ENCODE measurements around the gene TUBA1B. TPM values are rescaled to one million over a fixed set of nuclear protein-coding genes. Genes with fewer than 3 reads are reported as not detected.

The TUBA1B gene
- total RNA-seq, 1 donor from 2014 or later = 939 TPM

GRCh38 chr12:49111206-49111605, 20.0 kb downstream of the TUBA1B start:
- Mint-ChIP-seq H3K27ac (ENCODE audit: unreplicated experiment) (peak overlapping the region; percentile 95), H3K36me3 (ENCODE audit: low read depth, unreplicated experiment) (peaks cover 10% of the 10 kb centered on the region), H3K27me3 (ENCODE audit: low read depth, unreplicated experiment) (no peaks in the 10 kb centered on the region), H3K4me1 (ENCODE audit: low read depth, unreplicated experiment) (peaks cover 12% of the 10 kb centered on the region), H3K4me3 (ENCODE audit: unreplicated experiment) (peak overlapping the region; percentile 97), H3K9me3 (ENCODE audit: unreplicated experiment) (peaks cover 4% of the 10 kb centered on the region)
- Histone ChIP-seq H3K79me2 (ENCODE audit: insufficient read depth, low read length) (peaks cover 37% of the 10 kb centered on the region), H3K27me3 (ENCODE audit: insufficient read depth, low read length) (no peaks in the 10 kb centered on the region), H3K36me3 (ENCODE audit: insufficient read depth, low read length) (no peaks in the 10 kb centered on the region), H4K20me1 (ENCODE audit: insufficient read depth, low read length) (peaks cover 32% of the 10 kb centered on the region), H3K9me3 (ENCODE audit: insufficient read depth, low read depth, low read length) (no peaks in the 10 kb centered on the region), H3K4me1 (ENCODE audit: insufficient read depth, low read length) (peaks cover 11% of the 10 kb centered on the region), H2AFZ (ENCODE audit: low read depth, low read length) (peak overlapping the region; percentile 66), H3K4me3 (ENCODE audit: insufficient read depth, low read depth, low read length) (peak overlapping the region; percentile 78), H3K9ac (ENCODE audit: low read length) (peak overlapping the region; percentile 95), H3K27ac (ENCODE audit: low read depth, low read length) (peak overlapping the region; percentile 32), H3K4me2 (ENCODE audit: low read length) (peak overlapping the region; percentile 92)
- TF ChIP-seq EZH2 (IDR thresholded peaks at IDR 0.05; ENCODE audit: insufficient read depth, low read length) (no peak), CTCF (IDR thresholded peaks at IDR 0.05; ENCODE audit: insufficient read depth, low read depth, low read length) (no peak)
- no peak for FAIRE-seq
- no peak for DNase-seq (ENCODE audit: low read depth)

DNA sequence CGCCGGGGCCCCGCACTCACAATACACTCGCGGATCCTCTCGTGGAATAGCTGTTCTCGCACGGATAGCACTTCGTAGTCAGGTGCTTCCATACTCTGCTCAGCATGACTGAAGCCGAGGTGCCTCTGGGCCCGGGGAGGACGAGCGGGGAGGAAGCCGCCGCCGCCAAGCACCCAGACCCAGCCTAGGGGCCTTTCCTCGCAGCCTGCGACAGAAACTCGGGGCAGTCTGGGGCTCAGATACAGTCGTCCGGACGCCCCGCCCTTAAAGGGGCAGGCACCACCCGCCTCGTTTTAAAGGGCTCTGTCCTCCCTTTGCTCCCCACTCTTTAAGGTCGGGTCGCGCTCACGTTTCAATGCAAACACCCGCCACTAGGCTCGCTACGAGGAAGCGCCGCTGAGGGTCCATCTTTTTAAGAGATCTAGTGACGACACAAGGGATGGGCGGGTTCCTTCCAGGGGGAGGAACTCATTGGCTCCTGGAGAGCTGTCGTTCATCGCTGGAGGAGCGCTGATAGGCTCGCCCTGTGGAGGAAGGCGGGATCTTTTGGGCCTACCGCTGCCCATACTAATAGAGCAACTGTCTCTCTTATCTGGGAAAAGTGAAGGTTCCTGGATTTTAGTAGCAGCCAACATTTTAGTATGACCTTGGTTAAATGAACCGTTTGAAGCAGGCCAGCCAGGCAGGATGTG, 20.6 kb downstream of the TUBA1B start, which contains the start of gene LMBR1L:
Gene LMBR1L, minus strand, starts transcription at position 384 of the 692 bp plus-strand sequence. Its CDS starts 292 bp downstream, at position 92.
- H4K20me1 ChIP-seq (ENCODE audit: insufficient read depth, low read length) = peaks cover 38% of the 10 kb centered on the region
- Mint-ChIP-seq H3K27ac (ENCODE audit: unreplicated experiment) (peak within 1 kb of the TSS; percentile 95), H3K36me3 (ENCODE audit: low read depth, unreplicated experiment) (peaks cover 14% of the 10 kb centered on the region), H3K9me3 (ENCODE audit: unreplicated experiment) (peaks cover 4% of the 10 kb centered on the region), H3K4me3 (ENCODE audit: unreplicated experiment) (peak within 1 kb of the TSS; percentile 97), H3K27me3 (ENCODE audit: low read depth, unreplicated experiment) (no peaks in the 10 kb centered on the region), H3K4me1 (ENCODE audit: low read depth, unreplicated experiment) (peaks cover 12% of the 10 kb centered on the region)
- H3K27ac ChIP-seq (ENCODE audit: low read depth, low read length) = peak within 1 kb of the TSS; percentile 72
- H3K79me2 ChIP-seq (ENCODE audit: insufficient read depth, low read length) = peaks cover 42% of the 10 kb centered on the region
- H3K27me3 ChIP-seq (ENCODE audit: insufficient read depth, low read length) = no peaks in the 10 kb centered on the region
- peak within 1 kb of the TSS; percentile 92 for H3K4me2 ChIP-seq (ENCODE audit: low read length)
- peak within 1 kb of the TSS; percentile 78 for H3K4me3 ChIP-seq (ENCODE audit: insufficient read depth, low read depth, low read length)
- no peaks in the 10 kb centered on the region for H3K36me3 ChIP-seq (ENCODE audit: insufficient read depth, low read length)
- DNase-seq (ENCODE audit: low read depth) (peak; percentile 94), FAIRE-seq (peak; percentile 95)
- H3K4me1 ChIP-seq (ENCODE audit: insufficient read depth, low read length) = peaks cover 16% of the 10 kb centered on the region
- TF ChIP-seq CTCF (IDR thresholded peaks at IDR 0.05; ENCODE audit: insufficient read depth, low read depth, low read length) (peak; percentile 25), EZH2 (IDR thresholded peaks at IDR 0.05; ENCODE audit: insufficient read depth, low read length) (no peak)
- H3K9ac ChIP-seq (ENCODE audit: low read length) = peak within 1 kb of the TSS; percentile 95
- H3K9me3 ChIP-seq (ENCODE audit: insufficient read depth, low read depth, low read length) = no peaks in the 10 kb centered on the region
- H2AFZ ChIP-seq (ENCODE audit: low read depth, low read length) = peak within 1 kb of the TSS; percentile 81

Data from astrocyte (in vitro differentiated cells and primary cell).